Mucosa of rectum (tissue), 2 donors: ENCODE data around the gene INO80C.

Experiments
- H3K27ac ChIP-seq, 2 donors: one replicate each; pipeline ENCODE4 v1.7.0; 2013; ENCODE audit warnings: inconsistent platforms in 2 of 2, low read depth in 2 of 2, low read length in 2 of 2
- H3K27me3 ChIP-seq, 2 donors: one replicate each; pipeline ENCODE4 v1.7.0; 2013; ENCODE audit warnings: low read length in 2 of 2; ENCODE audit not compliant: control insufficient read depth in 2 of 2, insufficient read depth in 2 of 2
- H3K36me3 ChIP-seq, 2 donors: one replicate each; pipeline ENCODE4 v1.7.0; 2013; ENCODE audit warnings: low read length in 2 of 2; ENCODE audit not compliant: control insufficient read depth in 2 of 2, insufficient read depth in 2 of 2
- H3K4me1 ChIP-seq, 2 donors: one replicate each; pipeline ENCODE4 v1.7.0; 2013; ENCODE audit warnings: low read length in 2 of 2, mild to moderate bottlenecking in 1 of 2; ENCODE audit not compliant: control insufficient read depth in 2 of 2, insufficient read depth in 2 of 2
- H3K4me3 ChIP-seq, 2 donors: one replicate each; pipeline ENCODE4 v1.7.0; 2013; ENCODE audit warnings: low read length in 2 of 2
- H3K9ac ChIP-seq, 2 donors: one replicate each; pipeline ENCODE4 v1.7.0; 2013; ENCODE audit warnings: low read length in 2 of 2, low read depth in 1 of 2, mild to moderate bottlenecking in 1 of 2
- H3K9me3 ChIP-seq, 2 donors: one replicate each; pipeline ENCODE4 v1.7.0; 2013; ENCODE audit warnings: low read length in 2 of 2; ENCODE audit not compliant: control insufficient read depth in 2 of 2
- donor health status: healthy.
- donor health status: Normal muscosa, but diverticular disease.

INO80C gene

DNA sequence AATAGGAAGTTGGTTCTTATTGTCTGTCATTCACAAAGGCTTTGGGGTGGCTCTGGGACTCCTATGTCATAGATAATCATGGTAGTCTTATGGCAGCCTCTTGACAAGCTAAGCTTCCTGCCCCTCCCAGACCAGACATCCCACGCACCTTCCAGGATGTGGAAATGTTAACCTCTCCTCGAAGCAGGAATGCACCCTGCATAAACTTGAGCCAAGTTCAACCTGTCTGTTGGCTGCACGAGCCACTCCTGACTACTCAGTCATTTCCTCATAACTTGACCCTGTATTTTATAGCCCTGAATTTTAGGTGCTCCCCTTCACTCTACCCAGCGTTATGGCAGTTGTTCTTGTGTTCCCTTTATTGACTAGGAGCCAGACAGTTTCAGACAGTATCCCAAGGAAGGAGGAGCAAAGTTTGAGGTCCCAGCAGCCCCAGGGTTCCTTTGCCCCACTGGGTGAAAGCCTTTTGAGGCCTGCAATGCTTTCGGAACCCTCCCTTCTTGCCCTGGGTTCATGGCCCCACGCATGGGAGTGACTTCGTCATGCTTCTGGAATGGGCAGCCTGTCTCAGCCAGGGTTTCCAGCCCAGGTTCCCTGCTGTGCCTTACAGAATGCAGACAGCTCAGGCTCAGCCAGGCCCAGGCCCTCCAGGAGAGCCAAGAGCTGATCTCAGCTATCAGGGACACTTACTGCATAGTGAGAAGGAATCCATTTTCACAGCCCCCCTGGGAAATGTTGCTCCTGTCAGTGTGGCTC, 15.6 kb upstream of the INO80C start:
- no peak overlapping the region for H3K27ac ChIP-seq

DNA sequence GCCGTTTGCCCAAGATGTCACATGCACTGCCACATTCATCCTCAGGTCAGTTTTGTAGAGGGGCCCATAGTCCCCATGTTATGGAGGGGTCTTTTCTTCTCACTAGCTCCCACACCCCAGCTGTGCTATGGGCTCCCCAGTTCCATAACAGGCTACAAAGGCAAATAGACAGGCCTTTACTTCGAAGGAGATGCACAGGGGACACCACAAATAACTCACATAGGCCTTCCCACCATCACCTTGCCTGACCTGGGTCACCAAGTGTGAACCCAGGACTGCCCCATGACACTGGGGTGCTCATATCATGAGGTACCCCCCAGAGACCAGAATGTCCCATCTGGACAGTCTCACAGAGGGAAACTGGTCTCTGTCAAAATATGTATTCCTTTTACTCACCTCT, 15.0 kb upstream of the INO80C start:
- no peak overlapping the region for H3K27ac ChIP-seq
- H3K9me3 ChIP-seq, result no peaks in the 10 kb centered on the region
- H3K27me3 ChIP-seq, result no peaks in the 10 kb centered on the region
- no peak overlapping the region for H3K4me3 ChIP-seq
- no peak overlapping the region for H3K9ac ChIP-seq
- H3K36me3 ChIP-seq, result no peaks in the 10 kb centered on the region
- H3K4me1 ChIP-seq, result no peaks in the 10 kb centered on the region

More for the DNA sequence above, 15.6 kb upstream of the INO80C start:
- no peaks in the 10 kb centered on the region for H3K36me3 ChIP-seq
- no peak overlapping the region for H3K9ac ChIP-seq
- H3K9me3 ChIP-seq, result no peaks in the 10 kb centered on the region
- no peaks in the 10 kb centered on the region for H3K4me1 ChIP-seq
- no peak overlapping the region for H3K4me3 ChIP-seq
- H3K27me3 ChIP-seq, result no peaks in the 10 kb centered on the region

- H3K4me3 ChIP-seq, result no peak overlapping the region
- no peak overlapping the region for H3K9ac ChIP-seq
- H3K36me3 ChIP-seq, result no peaks in the 10 kb centered on the region
- H3K9me3 ChIP-seq, result no peaks in the 10 kb centered on the region
- H3K27ac ChIP-seq, result no peak overlapping the region
- H3K27me3 ChIP-seq, result no peaks in the 10 kb centered on the region
- H3K4me1 ChIP-seq, result no peaks in the 10 kb centered on the region
Measured at GRCh38 chr18:35511833-35512232, 14.1 kb upstream of the INO80C start.

DNA sequence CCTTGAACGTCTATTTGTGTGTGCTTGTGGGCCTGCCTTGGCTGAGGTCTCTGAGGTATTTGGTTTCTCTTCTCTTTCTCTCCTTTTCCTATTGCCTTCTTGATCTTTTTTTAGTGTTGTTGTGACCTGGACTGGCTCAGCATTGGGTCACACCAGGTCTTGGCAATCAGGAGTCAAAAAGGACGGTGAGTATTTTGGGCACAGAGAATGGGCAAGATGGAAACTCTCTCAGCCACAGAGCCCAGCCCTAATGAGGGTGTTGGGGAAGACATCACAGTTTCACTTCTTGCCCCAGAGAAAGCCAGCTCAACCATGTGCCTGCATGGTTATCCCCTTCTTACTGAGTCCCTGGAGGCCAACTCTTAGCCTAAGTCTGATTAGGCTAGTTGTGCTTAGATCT, 13.7 kb upstream of the INO80C start:
- Histone ChIP-seq H3K4me1 (no peaks in the 10 kb centered on the region), H3K9ac (no peak overlapping the region), H3K36me3 (no peaks in the 10 kb centered on the region), H3K27me3 (no peaks in the 10 kb centered on the region), H3K27ac (no peak overlapping the region), H3K9me3 (no peaks in the 10 kb centered on the region), H3K4me3 (no peak overlapping the region)

- H3K4me3 ChIP-seq, result no peak overlapping the region
- no peak overlapping the region for H3K9ac ChIP-seq
- H3K9me3 ChIP-seq, result no peaks in the 10 kb centered on the region
- H3K27ac ChIP-seq, result no peak overlapping the region
- no peaks in the 10 kb centered on the region for H3K27me3 ChIP-seq
- no peaks in the 10 kb centered on the region for H3K36me3 ChIP-seq
- H3K4me1 ChIP-seq, result no peaks in the 10 kb centered on the region
Measured at GRCh38 chr18:35510076-35510651, 12.4 kb upstream of the INO80C start.

DNA sequence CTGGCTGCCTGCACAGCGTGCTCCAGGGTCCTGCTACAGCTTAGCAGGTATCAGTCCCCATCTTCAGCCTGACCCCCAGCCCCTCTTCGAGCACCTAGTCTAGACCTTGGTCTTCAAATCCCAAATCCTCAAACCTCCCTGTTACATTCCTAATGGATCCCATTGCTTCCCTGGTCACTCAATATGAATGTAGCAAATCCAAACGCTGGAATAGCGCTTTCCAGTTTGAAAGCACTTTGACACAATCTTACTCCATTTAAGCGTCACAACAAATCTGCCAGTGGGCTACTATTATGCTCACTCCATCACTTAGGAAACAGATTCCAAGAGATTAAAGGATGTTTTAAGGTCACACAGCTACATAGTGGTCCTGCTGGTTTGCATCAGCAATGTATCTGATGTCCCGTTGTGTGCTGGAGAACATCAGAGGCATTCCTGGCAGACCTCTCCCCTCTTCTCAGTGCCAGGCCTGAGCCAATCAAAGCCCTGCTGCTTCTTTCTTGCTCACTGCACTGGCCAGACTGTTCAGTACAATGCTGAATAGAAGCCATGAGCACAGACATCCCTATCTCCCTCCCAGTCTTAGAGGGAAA, 11.1 kb upstream of the INO80C start:
- no peak overlapping the region for H3K9ac ChIP-seq
- H3K36me3 ChIP-seq, result no peaks in the 10 kb centered on the region
- H3K9me3 ChIP-seq, result no peaks in the 10 kb centered on the region
- no peaks in the 10 kb centered on the region for H3K4me1 ChIP-seq
- H3K27me3 ChIP-seq, result no peaks in the 10 kb centered on the region
- no peak overlapping the region for H3K27ac ChIP-seq
- H3K4me3 ChIP-seq, result no peak overlapping the region

- no peaks in the 10 kb centered on the region for H3K4me1 ChIP-seq
Measured at GRCh38 chr18:35508030-35508429, 10.3 kb upstream of the INO80C start.

GRCh38 chr18:35507623-35508022, 9.9 kb upstream of the INO80C start:
- Histone ChIP-seq H3K27ac (no peak overlapping the region), H3K4me3 (no peak overlapping the region), H3K9me3 (no peaks in the 10 kb centered on the region), H3K36me3 (no peaks in the 10 kb centered on the region), H3K4me1 (no peaks in the 10 kb centered on the region), H3K9ac (no peak overlapping the region), H3K27me3 (no peaks in the 10 kb centered on the region)

More at GRCh38 chr18:35508030-35508429, 10.3 kb upstream of the INO80C start:
- Histone ChIP-seq H3K27me3 (no peaks in the 10 kb centered on the region), H3K9me3 (no peaks in the 10 kb centered on the region), H3K27ac (no peak overlapping the region), H3K9ac (no peak overlapping the region), H3K4me3 (no peak overlapping the region), H3K36me3 (no peaks in the 10 kb centered on the region)

- Histone ChIP-seq H3K27me3 (no peaks in the 10 kb centered on the region), H3K4me1 (no peaks in the 10 kb centered on the region), H3K9me3 (no peaks in the 10 kb centered on the region), H3K4me3 (no peak overlapping the region), H3K9ac (no peak overlapping the region), H3K27ac (no peak overlapping the region), H3K36me3 (no peaks in the 10 kb centered on the region)
Measured at GRCh38 chr18:35507192-35507591, 9.4 kb upstream of the INO80C start.

- no peak overlapping the region for H3K4me3 ChIP-seq
- no peaks in the 10 kb centered on the region for H3K27me3 ChIP-seq
Measured at GRCh38 chr18:35506024-35506712, 8.4 kb upstream of the INO80C start.

More at GRCh38 chr18:35506024-35506712, 8.4 kb upstream of the INO80C start:
- no peak overlapping the region for H3K9ac ChIP-seq
- H3K27ac ChIP-seq, result no peak overlapping the region
- H3K9me3 ChIP-seq, result no peaks in the 10 kb centered on the region
- no peaks in the 10 kb centered on the region for H3K36me3 ChIP-seq
- no peaks in the 10 kb centered on the region for H3K4me1 ChIP-seq
